NCI-H1417 (cell line): ENCODE results near the gene C12orf60.

Experiments
- DNase-seq, 3 experiments: peaks; one replicate each; lab custom pipeline; 2025; lab: John Stamatoyannopoulos, UW

The C12orf60 gene

GRCh38 chr12:14777271-14777670 lies 26.2 kb upstream of the C12orf60 start:
- peak in 2 of 3 experiments; percentile 75 to 92 for DNase-seq

- DNase-seq, result no peak
These were observed 23.6 kb upstream of the C12orf60 start for GRCh38 chr12:14779834-14780233.

- DNase-seq, result no peak
These were observed 22.6 kb upstream of the C12orf60 start for GRCh38 chr12:14780859-14781258.

GRCh38 chr12:14781563-14781962 lies 21.9 kb upstream of the C12orf60 start:
- no peak for DNase-seq

GRCh38 chr12:14782756-14783155 lies 20.7 kb upstream of the C12orf60 start:
- no peak for DNase-seq

GRCh38 chr12:14784471-14784870 lies 19.0 kb upstream of the C12orf60 start:
- no peak for DNase-seq

GRCh38 chr12:14785568-14785967 lies 17.9 kb upstream of the C12orf60 start:
- DNase-seq, result no peak

- DNase-seq, result no peak
These were observed 8.4 kb upstream of the C12orf60 start for GRCh38 chr12:14795028-14795448.

- no peak for DNase-seq
These were observed 1.2 kb upstream of the C12orf60 start for GRCh38 chr12:14802247-14802646.

- DNase-seq, result peak in 1 of 3 experiments; percentile 6
These were observed 804 bp upstream of the C12orf60 start for GRCh38 chr12:14802721-14803010.

GRCh38 chr12:14803830-14804160 lies 325 bp downstream of the C12orf60 start:
- DNase-seq, result no peak

GRCh38 chr12:14810167-14810952 lies 6.9 kb downstream of the C12orf60 start:
- peak in 1 of 3 experiments; percentile 27 for DNase-seq

GRCh38 chr12:14810953-14811483 lies 7.5 kb downstream of the C12orf60 start:
- DNase-seq, result peak in 2 of 3 experiments; percentile 5 to 43

GRCh38 chr12:14811486-14811885 lies 8.0 kb downstream of the C12orf60 start:
- DNase-seq, result no peak

- no peak for DNase-seq
These were observed 10.5 kb downstream of the C12orf60 start, which contains the start of gene SMCO3 for GRCh38 chr12:14814014-14814413. SMCO3 (minus strand) TSS chr12:14814182; CDS start chr12:14806680, 7,502 bp downstream.

GRCh38 chr12:14824012-14824634 lies 20.7 kb downstream of the C12orf60 start:
- DNase-seq, result no peak

GRCh38 chr12:14825256-14825655 lies 21.8 kb downstream of the C12orf60 start:
- DNase-seq, result no peak

GRCh38 chr12:14826491-14826890 lies 23.0 kb downstream of the C12orf60 start:
- no peak for DNase-seq

GRCh38 chr12:14827043-14827442 lies 23.6 kb downstream of the C12orf60 start:
- DNase-seq, result no peak

- DNase-seq, result no peak
These were observed 25.4 kb downstream of the C12orf60 start for GRCh38 chr12:14828892-14829291.

- no peak for DNase-seq
These were observed 29.9 kb downstream of the C12orf60 start for GRCh38 chr12:14833336-14833735.

GRCh38 chr12:14833952-14834351 lies 30.5 kb downstream of the C12orf60 start:
- no peak for DNase-seq

GRCh38 chr12:14834509-14834908 lies 31.0 kb downstream of the C12orf60 start:
- DNase-seq, result no peak
